Astrocyte (in vitro differentiated cells and primary cell): Measurements from ENCODE around the gene SHROOM2. TPM values are rescaled to one million over a fixed set of nuclear protein-coding genes. Genes with fewer than 3 reads are reported as not detected.

Experiments
- DNase-seq: peaks from one replicate; pipeline ENCODE4 v3.0.0-alpha.2; 2010; ENCODE audit warnings: low read depth
- FAIRE-seq: peaks from 2 replicates; lab custom pipeline; 2011; peaks lifted over from hg19 to GRCh38; lab: Jason Lieb, UNC
- H2AFZ ChIP-seq: 2 replicates; pipeline ENCODE4 v1.6.0; 2012; ENCODE audit warnings: low read depth, low read length, inconsistent platforms
- H3K27ac ChIP-seq: 2 replicates; pipeline ENCODE4 v1.5.1; 2011; ENCODE audit warnings: low read depth, low read length, inconsistent platforms
- H3K27me3 ChIP-seq: 2 replicates; pipeline ENCODE4 v1.6.0; 2011; ENCODE audit warnings: low read length, inconsistent platforms; ENCODE audit not compliant: insufficient read depth
- H3K36me3 ChIP-seq: 2 replicates; pipeline ENCODE4 v1.5.1; 2011; ENCODE audit warnings: low read length, inconsistent platforms; ENCODE audit not compliant: insufficient read depth
- H3K4me1 ChIP-seq: 2 replicates; pipeline ENCODE4 v1.5.1; 2011; ENCODE audit warnings: low read length, inconsistent platforms; ENCODE audit not compliant: insufficient read depth
- H3K4me2 ChIP-seq: 2 replicates; pipeline ENCODE4 v1.6.0; 2012; ENCODE audit warnings: low read length, inconsistent platforms
- H3K4me3 ChIP-seq: 2 replicates; pipeline ENCODE4 v1.5.1; 2011; ENCODE audit warnings: low read depth, mild to moderate bottlenecking, low read length, inconsistent platforms; ENCODE audit not compliant: insufficient read depth
- H3K79me2 ChIP-seq: 2 replicates; pipeline ENCODE4 v1.6.0; 2012; ENCODE audit warnings: mild to moderate bottlenecking, low read length, inconsistent platforms; ENCODE audit not compliant: insufficient read depth
- H3K9ac ChIP-seq: 2 replicates; pipeline ENCODE4 v1.6.0; 2012; ENCODE audit warnings: mild to moderate bottlenecking, low read length, inconsistent platforms
- H3K9me3 ChIP-seq: 2 replicates; pipeline ENCODE4 v1.5.1; 2012; ENCODE audit warnings: low read depth, mild to moderate bottlenecking, low read length, inconsistent platforms; ENCODE audit not compliant: insufficient read depth
- H4K20me1 ChIP-seq: 2 replicates; pipeline ENCODE4 v1.6.0; 2012; ENCODE audit warnings: low read length, inconsistent platforms; ENCODE audit not compliant: insufficient read depth
- H3K27ac Mint-ChIP-seq: one replicate; pipeline ENCODE4 v1.8.0; 2021; ENCODE audit warnings: mild to moderate bottlenecking, mixed read lengths; ENCODE audit not compliant: unreplicated experiment
- H3K27me3 Mint-ChIP-seq: one replicate; pipeline ENCODE4 v1.8.0; 2021; ENCODE audit warnings: low read depth, mixed read lengths; ENCODE audit not compliant: unreplicated experiment
- H3K36me3 Mint-ChIP-seq: one replicate; pipeline ENCODE4 v1.8.0; 2021; ENCODE audit warnings: low read depth, mixed read lengths; ENCODE audit not compliant: unreplicated experiment
- H3K4me1 Mint-ChIP-seq: one replicate; pipeline ENCODE4 v1.8.0; 2021; ENCODE audit warnings: low read depth, mixed read lengths; ENCODE audit not compliant: unreplicated experiment
- H3K4me3 Mint-ChIP-seq: one replicate; pipeline ENCODE4 v1.8.0; 2021; ENCODE audit warnings: mild to moderate bottlenecking, moderate library complexity, mixed read lengths; ENCODE audit not compliant: unreplicated experiment
- H3K9me3 Mint-ChIP-seq: one replicate; pipeline ENCODE4 v1.8.0; 2021; ENCODE audit warnings: mild to moderate bottlenecking, mixed read lengths; ENCODE audit not compliant: unreplicated experiment
- EZH2 ChIP-seq: IDR thresholded peaks from 2 replicates; pipeline ENCODE4 v1.6.1; 2012; ENCODE audit warnings: mild to moderate bottlenecking, low read length, inconsistent platforms; ENCODE audit not compliant: insufficient read depth
- total RNA-seq: library from RNA; stranded (reverse); gene quantifications from 2 replicates; pipeline ENCODE4 v1.2.1, GENCODE V29; 2021
- TF ChIP-seq, protein P1 (sequence below): IDR thresholded peaks from 2 replicates; pipeline ENCODE4 v1.5.1; 2011; ENCODE audit warnings: low read depth, mild to moderate bottlenecking, inconsistent platforms, low read length, moderate library complexity; ENCODE audit not compliant: insufficient read depth

Gene SHROOM2
- total RNA-seq, 1 donor from 2014 or later: 15.9 TPM

DNA sequence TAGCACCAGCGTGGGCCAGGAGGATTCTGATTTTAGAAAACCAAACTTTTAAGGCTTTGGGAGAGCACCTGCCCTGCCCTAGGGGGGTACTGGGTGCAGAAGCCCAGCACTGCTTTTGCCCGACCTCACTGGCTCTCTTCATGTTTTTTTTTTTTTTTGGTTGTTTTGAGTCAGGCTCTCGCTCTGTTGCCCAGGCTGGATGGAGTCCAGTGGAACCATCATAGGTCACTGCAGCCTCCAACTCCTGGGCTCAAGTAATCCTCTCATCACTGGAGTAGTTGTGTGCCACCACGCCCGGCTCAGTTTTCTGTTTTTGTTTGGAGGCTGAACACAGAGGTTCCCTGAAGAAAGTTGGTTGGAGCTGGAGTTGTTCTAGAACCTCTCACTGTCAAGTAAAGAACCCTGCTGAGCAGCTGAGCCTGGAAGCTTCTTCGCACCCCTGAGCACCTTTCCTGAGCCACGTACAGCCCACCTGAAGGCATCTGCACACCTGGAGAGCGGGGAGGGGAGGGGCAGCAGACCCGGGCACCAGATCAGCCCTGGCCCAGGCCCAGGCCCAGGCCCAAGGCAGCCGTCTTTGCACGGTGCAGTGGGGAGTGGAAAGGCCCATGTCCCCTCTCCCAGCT is 49.5 kb downstream of the SHROOM2 start:
- Mint-ChIP-seq H3K27ac (no peak overlapping the region), H3K27me3 (peaks cover 3% of the 10 kb centered on the region), H3K36me3 (no peaks in the 10 kb centered on the region), H3K9me3 (peaks cover 3% of the 10 kb centered on the region), H3K4me3 (no peak overlapping the region), H3K4me1 (peaks cover 2% of the 10 kb centered on the region)
- Histone ChIP-seq H3K4me2 (no peak overlapping the region), H2AFZ (no peak overlapping the region), H3K9me3 (no peaks in the 10 kb centered on the region), H4K20me1 (no peaks in the 10 kb centered on the region), H3K27me3 (peaks cover 6% of the 10 kb centered on the region), H3K27ac (no peak overlapping the region), H3K4me1 (peaks cover 4% of the 10 kb centered on the region), H3K36me3 (no peaks in the 10 kb centered on the region), H3K4me3 (no peak overlapping the region), H3K79me2 (no peaks in the 10 kb centered on the region), H3K9ac (no peak overlapping the region)
- no peak for DNase-seq
- no peak for FAIRE-seq
- TF ChIP-seq, protein P1, sequence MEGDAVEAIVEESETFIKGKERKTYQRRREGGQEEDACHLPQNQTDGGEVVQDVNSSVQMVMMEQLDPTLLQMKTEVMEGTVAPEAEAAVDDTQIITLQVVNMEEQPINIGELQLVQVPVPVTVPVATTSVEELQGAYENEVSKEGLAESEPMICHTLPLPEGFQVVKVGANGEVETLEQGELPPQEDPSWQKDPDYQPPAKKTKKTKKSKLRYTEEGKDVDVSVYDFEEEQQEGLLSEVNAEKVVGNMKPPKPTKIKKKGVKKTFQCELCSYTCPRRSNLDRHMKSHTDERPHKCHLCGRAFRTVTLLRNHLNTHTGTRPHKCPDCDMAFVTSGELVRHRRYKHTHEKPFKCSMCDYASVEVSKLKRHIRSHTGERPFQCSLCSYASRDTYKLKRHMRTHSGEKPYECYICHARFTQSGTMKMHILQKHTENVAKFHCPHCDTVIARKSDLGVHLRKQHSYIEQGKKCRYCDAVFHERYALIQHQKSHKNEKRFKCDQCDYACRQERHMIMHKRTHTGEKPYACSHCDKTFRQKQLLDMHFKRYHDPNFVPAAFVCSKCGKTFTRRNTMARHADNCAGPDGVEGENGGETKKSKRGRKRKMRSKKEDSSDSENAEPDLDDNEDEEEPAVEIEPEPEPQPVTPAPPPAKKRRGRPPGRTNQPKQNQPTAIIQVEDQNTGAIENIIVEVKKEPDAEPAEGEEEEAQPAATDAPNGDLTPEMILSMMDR: no peak
- TF ChIP-seq EZH2: no peak

DNA sequence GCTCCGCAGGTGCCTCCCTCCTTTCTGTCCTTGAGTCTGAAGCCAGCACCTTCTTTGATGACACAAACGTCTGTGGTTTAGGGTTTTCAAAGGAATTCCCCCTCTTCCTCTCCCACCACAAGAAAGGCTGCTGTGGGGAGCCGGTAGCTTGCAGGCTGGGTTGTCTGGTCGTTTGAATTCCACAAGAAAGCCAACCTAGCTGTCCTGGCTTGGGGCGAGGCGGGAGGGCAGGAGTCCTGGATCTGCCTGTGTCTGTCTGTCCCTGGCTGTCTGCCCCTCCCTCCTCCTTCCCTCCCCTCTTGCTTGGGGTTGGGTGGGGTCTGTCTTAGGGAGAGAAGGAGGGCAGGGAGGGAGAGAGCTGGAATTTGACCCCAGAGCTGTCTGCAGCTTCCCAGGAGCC is 56.3 kb downstream of the SHROOM2 start:
- Histone ChIP-seq H3K9ac (no peak overlapping the region), H3K4me1 (peaks cover 10% of the 10 kb centered on the region), H3K9me3 (no peaks in the 10 kb centered on the region), H3K4me3 (no peak overlapping the region), H2AFZ (no peak overlapping the region), H3K36me3 (no peaks in the 10 kb centered on the region), H3K4me2 (no peak overlapping the region), H3K79me2 (no peaks in the 10 kb centered on the region), H3K27me3 (peaks cover 6% of the 10 kb centered on the region), H3K27ac (no peak overlapping the region), H4K20me1 (no peaks in the 10 kb centered on the region)
- no peak overlapping the region for H3K4me3 Mint-ChIP-seq
- peak overlapping the region; percentile 78 for H3K27ac Mint-ChIP-seq
- H3K4me1 Mint-ChIP-seq: peaks cover 26% of the 10 kb centered on the region
- DNase-seq (no peak), FAIRE-seq (no peak)
- TF ChIP-seq, protein P1: no peak
- no peak for TF ChIP-seq EZH2
- no peaks in the 10 kb centered on the region for H3K27me3 Mint-ChIP-seq
- no peaks in the 10 kb centered on the region for H3K36me3 Mint-ChIP-seq
- no peaks in the 10 kb centered on the region for H3K9me3 Mint-ChIP-seq

DNA sequence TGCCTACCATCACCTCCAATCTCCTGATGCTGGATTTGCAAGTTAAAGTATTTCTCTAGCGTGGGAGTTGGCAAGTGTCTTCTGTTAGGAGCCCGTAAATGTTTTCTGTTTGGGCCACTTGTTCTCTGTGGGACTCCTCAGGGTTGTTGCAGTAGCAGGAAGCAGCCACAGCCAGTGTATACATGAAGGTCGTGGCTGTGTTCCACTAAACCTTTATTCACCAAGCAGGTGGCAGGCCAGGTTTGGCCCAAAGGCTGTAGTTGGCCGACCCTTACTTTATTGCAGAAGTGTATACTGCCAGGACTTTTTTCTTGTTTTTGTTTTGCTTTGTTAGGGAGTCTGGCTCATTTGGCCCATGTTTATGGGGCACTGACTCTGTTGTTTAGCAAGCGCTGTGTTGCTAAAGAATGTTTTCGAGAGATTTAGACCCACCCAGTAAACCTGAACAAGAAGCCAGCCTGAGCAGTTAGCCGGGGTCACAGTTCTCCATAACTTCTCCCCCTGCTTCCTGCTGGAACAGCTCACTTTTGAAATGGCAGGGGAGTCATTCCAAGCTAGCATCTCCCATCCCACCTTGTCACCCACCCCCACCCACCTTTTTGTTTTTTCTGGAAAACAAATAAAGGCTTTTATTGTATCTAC is 58.8 kb downstream of the SHROOM2 start:
- no peak overlapping the region for H3K4me2 ChIP-seq
- no peak overlapping the region for H2AFZ ChIP-seq
- no peak overlapping the region for H3K27ac ChIP-seq
- no peaks in the 10 kb centered on the region for H3K9me3 ChIP-seq
- H3K27me3 Mint-ChIP-seq: no peaks in the 10 kb centered on the region
- no peaks in the 10 kb centered on the region for H4K20me1 ChIP-seq
- no peaks in the 10 kb centered on the region for H3K36me3 ChIP-seq
- DNase-seq: no peak
- no peak overlapping the region for H3K27ac Mint-ChIP-seq
- H3K79me2 ChIP-seq: no peaks in the 10 kb centered on the region
- no peaks in the 10 kb centered on the region for H3K36me3 Mint-ChIP-seq
- H3K9ac ChIP-seq: no peak overlapping the region
- H3K4me3 ChIP-seq: no peak overlapping the region
- H3K9me3 Mint-ChIP-seq: no peaks in the 10 kb centered on the region
- no peak for FAIRE-seq
- H3K4me1 Mint-ChIP-seq: peaks cover 27% of the 10 kb centered on the region
- H3K4me3 Mint-ChIP-seq: no peak overlapping the region
- H3K27me3 ChIP-seq: no peaks in the 10 kb centered on the region
- TF ChIP-seq, protein P1: no peak
- no peak for TF ChIP-seq EZH2
- H3K4me1 ChIP-seq: peaks cover 10% of the 10 kb centered on the region
